IMR-90 (cell line): ENCODE results near the gene KPNA3.

Experiments used
- BHLHE40 ChIP-seq: fragments of 150-350 bp; IDR thresholded peaks from 2 replicates; pipeline ENCODE4 v1.6.1; 2016; ENCODE audit warnings: mild to moderate bottlenecking, low read depth, low read length
- CEBPB ChIP-seq: IDR thresholded peaks from 2 replicates; pipeline ENCODE4 v1.6.1; 2012; ENCODE audit warnings: low read depth, low read length, improper control_type of control experiment
- CTCF ChIP-seq: conservative IDR thresholded peaks from 2 replicates; pipeline ENCODE4 v1.5.1; 2012; ENCODE audit warnings: mild to moderate bottlenecking, low read depth, low read length, improper control_type of control experiment
- ELK1 ChIP-seq: fragments of 150-350 bp; IDR thresholded peaks from 2 replicates; pipeline ENCODE4 v1.6.1; 2016; ENCODE audit warnings: low read depth, mild to moderate bottlenecking, low read length, moderate library complexity, borderline replicate concordance
- FOS ChIP-seq: fragments of 150-350 bp; IDR thresholded peaks from 2 replicates; pipeline ENCODE4 v1.6.1; 2016; ENCODE audit warnings: low read depth, low read length
- MAFK ChIP-seq: IDR thresholded peaks from 2 replicates; pipeline ENCODE4 v1.6.1; 2012; ENCODE audit warnings: low read depth, low read length, improper control_type of control experiment
- MXI1 ChIP-seq: IDR thresholded peaks from 2 replicates; pipeline ENCODE4 v1.6.1; 2012; ENCODE audit warnings: low read depth, mild to moderate bottlenecking, low read length, moderate library complexity, borderline replicate concordance
- POLR2A ChIP-seq: IDR thresholded peaks from 2 replicates; pipeline ENCODE4 v1.6.1; 2012; ENCODE audit warnings: mild to moderate bottlenecking, low read depth, low read length
- RAD21 ChIP-seq: IDR thresholded peaks from 2 replicates; pipeline ENCODE4 v1.6.1; 2012; ENCODE audit warnings: low read length, improper control_type of control experiment
- RCOR1 ChIP-seq: IDR thresholded peaks from 2 replicates; pipeline ENCODE4 v1.6.1; 2012; ENCODE audit warnings: mild to moderate bottlenecking, low read length, improper control_type of control experiment; ENCODE audit not compliant: insufficient replicate concordance
- RFX5 ChIP-seq: IDR thresholded peaks from 2 replicates; pipeline ENCODE4 v1.8.0; 2012; ENCODE audit warnings: low read depth, mild to moderate bottlenecking, low read length, moderate library complexity
- SMC3 ChIP-seq: fragments of 150-350 bp; IDR thresholded peaks from 2 replicates; pipeline ENCODE4 v1.6.1; 2016; ENCODE audit warnings: low read depth, mild to moderate bottlenecking, antibody characterized with exemption, low read length, moderate library complexity
- USF2 ChIP-seq: fragments of 150-350 bp; IDR thresholded peaks from 2 replicates; pipeline ENCODE4 v1.6.1; 2017; ENCODE audit warnings: mild to moderate bottlenecking, antibody characterized with exemption, low read length, low read depth

GRCh38 chr13:49840675-49841074 lies 48.2 kb upstream of the KPNA3 start:
- TF ChIP-seq CTCF (no peak), POLR2A (no peak), SMC3 (no peak), USF2 (no peak), MAFK (no peak), ELK1 (no peak), MXI1 (no peak), BHLHE40 (no peak), RFX5 (no peak), RCOR1 (no peak), RAD21 (no peak), FOS (no peak), CEBPB (no peak)
